HG02642 (cell line): ENCODE results near the gene ITGAX.

Experiments
- ATAC-seq: cut with Tn5 transposase; IDR thresholded peaks from one replicate; pipeline ENCODE4 v1.9.1; 2021; ENCODE audit warnings: mild to moderate bottlenecking; ENCODE audit not compliant: unreplicated experiment, poor library complexity

The ITGAX gene

GRCh38 chr16:31371619-31372484 lies 16.9 kb downstream of the ITGAX start:
- ATAC-seq, result no peak

DNA sequence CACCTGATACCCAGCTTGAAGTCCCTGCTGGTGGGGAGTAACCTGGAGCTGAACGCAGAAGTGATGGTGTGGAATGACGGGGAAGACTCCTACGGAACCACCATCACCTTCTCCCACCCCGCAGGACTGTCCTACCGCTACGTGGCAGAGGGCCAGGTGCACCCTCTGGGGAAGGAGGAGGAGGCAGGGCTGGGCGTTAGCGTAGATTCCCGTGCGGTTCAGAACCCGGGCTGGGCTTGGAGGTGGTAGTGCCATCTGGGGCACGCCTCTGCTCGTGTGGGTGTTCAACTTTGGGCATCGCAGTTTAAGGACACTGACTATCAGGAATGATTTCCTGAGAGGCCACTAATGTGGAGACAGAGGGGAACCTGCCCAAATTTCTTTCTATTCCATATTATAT lies 18.3 kb downstream of the ITGAX start:
- no peak for ATAC-seq

DNA sequence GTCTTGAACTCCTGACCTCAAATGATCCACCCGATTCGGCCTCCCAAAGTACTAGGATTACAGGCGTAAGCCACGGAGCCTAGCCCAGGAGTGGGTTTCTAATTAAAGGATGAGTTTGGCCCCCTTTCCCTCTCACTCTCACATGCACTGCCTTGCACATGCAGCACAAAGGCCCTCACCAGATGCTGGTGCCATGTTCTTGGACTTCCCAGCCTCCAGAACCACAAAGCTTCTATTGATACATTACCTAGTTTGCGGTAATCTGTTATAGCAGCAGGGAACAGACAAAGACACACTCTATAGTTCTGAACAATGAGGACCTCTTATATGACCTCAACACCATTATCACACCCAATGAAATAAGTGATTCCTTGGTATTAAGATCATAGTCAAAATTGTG lies 20.3 kb downstream of the ITGAX start:
- ATAC-seq, result no peak

GRCh38 chr16:31376705-31377104 lies 21.7 kb downstream of the ITGAX start:
- ATAC-seq, result no peak

DNA sequence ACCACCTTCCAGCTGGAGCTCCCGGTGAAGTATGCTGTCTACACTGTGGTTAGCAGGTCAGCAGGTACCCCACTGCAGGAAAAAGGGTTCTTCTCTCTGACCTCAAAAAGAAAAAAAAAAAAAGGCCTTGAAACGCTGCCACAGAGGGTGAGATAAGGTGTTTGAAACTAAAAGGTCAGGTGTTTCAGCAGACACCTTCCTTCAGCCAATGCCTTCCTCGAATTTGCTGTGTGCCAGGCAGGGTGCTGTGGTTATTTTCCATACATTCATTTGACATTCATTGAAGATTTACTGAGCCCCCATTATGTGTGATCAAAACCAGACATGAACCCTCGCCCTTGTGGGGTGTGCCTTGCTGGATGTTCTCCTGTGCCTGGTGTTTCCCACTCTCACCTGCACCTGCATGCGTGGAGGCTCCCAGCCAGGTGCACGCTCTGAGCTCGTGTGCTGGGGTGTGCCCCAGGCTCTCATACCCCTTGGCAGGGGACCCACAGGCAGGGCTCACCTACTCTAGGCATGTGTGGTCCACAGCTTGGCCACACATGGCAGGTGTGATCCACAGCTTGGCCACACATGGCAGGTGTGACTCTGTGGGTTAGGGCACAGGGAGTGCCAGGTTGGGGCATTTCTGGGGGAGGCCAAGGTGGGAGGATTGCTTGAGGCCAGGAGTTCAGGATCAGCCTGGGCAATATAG lies 22.4 kb downstream of the ITGAX start:
- ATAC-seq, result no peak

GRCh38 chr16:31380201-31380600 lies 25.2 kb downstream of the ITGAX start:
- ATAC-seq, result no peak

GRCh38 chr16:31382485-31383161 lies 27.6 kb downstream of the ITGAX start:
- ATAC-seq, result no peak

GRCh38 chr16:31385680-31386079 lies 30.7 kb downstream of the ITGAX start:
- no peak for ATAC-seq

- no peak for ATAC-seq
These were observed 31.4 kb downstream of the ITGAX start for GRCh38 chr16:31386157-31386984.

DNA sequence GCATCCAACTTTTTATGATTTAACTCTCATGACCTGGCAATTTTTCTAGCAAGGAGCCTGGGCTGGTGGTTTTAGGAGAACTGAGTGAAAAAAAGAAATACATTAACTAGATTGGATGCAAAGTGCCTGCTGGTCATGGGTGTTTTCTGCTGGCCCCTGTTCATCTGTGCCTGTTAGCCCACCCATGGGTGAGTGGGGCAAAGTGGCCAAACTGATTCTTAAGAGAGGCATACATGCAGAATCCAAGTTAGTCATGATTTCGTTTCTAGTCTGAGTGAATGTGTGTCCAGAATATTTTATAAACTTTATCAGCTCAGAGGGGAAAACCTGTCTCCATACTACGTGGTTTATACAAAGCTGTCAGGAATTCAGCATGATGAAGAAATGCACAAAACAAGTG lies 33.6 kb downstream of the ITGAX start:
- ATAC-seq, result no peak

DNA sequence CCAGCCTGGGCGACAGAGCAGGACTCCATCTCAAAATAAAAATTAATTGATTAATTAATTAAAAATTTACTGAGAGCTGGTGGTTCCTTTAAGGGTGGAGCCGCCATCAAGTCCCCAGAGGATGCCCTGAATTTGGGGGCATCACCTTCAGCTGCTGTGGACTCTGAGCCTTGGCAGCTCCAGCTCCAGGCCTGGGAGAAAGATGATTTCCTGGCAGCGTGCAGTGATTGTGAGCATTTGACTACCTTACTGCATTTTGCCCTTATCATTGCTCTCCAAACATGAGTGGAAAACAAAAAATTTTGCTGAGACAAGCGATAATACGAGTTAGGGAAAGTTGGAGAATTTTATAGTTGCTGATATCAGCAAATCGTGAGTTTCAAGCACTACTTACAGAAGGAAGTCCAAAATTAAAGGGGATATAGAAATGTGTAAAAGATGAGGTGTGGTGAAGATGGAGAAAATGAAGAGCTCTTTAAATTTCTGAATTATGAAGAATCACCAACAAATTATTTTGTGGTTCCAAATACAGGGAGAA lies 35.6 kb downstream of the ITGAX start:
- no peak for ATAC-seq

DNA sequence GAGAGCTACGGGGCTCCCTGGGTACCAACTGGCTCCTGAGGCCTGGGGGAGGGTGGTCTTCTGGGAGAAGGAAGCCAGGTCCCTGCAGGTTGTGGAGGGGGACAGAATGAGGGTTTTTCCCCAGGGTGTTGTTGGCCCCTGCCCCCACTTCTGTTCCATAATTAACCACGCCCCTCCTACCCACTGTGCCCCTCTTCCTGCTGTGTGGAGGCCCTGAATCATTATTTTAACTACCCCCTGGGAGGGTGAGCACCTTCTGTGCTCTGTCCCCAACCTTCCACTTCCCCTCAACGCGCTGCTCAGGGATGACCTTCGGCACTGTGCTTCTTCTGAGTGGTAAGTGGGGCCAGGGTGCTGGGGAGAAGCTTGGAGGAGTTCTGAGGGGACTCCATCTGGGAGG lies 38.1 kb downstream of the ITGAX start, which contains the start of gene ITGAD:
TSS of gene ITGAD (plus strand) at position 280 of the 400 bp plus-strand sequence. CDS start at position 306, 26 bp downstream.
- ATAC-seq, result no peak

DNA sequence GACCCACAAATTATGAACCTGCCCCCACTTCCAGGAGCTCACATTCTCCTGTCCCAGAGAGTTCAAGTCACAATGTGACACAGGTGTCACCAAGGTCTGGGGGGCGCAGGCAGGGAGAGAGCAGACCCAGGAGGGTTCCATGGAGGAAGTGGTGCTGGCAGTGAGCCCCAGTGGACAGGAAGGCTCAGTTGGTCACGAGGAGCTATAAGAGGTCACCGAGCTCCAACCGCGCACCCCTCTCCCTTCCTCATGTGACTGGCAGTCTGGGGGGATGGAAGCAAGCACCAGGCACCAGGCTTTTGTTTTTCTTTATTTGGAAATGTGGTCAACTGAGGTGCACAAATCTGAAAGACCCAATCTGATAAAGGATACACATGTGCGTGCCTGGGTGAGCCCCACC lies 40.7 kb downstream of the ITGAX start:
- ATAC-seq, result no peak

DNA sequence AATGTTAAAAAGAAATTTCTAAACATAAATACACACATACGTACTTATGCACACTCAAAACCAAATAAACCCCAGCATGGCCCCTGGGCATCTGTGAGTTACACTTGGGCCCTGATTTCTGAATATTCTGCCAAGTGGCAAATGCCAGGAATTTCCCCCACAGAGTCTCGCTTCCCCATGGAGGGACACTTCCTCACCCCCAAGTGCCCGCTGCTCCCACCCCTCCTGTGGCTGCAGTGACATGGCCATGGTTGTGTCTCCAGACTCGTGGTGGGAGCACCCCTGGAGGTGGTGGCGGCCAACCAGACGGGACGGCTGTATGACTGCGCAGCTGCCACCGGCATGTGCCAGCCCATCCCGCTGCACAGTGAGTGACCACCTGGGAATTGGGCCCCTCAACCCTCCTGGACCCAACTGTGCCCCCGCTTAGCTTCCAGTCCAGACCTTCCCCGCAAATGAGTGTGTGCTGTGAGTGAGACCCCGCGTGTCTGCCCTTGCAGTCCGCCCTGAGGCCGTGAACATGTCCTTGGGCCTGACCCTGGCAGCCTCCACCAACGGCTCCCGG lies 42.2 kb downstream of the ITGAX start:
- no peak for ATAC-seq

GRCh38 chr16:31397701-31398100 lies 42.7 kb downstream of the ITGAX start:
- ATAC-seq, result no peak

DNA sequence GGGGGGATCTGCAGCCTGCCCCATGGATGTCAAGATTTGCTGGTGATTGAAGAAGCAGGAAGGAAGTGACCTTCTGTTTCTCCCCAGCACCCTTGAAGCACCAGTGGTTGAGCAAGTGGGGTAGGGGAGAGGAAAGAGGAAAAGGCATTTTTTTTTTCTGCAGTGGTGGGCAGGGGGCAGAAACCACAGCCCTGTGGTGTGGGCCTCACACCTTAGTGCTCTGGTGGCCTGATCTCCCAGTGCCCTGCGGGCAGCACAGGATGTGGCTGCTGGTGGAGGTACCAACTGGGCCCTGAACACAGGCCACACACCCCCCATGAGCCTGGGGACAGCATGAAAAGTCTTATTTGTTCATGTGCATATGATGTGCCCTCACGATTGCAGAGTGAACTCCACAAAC lies 45.2 kb downstream of the ITGAX start:
- no peak for ATAC-seq

GRCh38 chr16:31401436-31401835 lies 46.5 kb downstream of the ITGAX start:
- no peak for ATAC-seq

DNA sequence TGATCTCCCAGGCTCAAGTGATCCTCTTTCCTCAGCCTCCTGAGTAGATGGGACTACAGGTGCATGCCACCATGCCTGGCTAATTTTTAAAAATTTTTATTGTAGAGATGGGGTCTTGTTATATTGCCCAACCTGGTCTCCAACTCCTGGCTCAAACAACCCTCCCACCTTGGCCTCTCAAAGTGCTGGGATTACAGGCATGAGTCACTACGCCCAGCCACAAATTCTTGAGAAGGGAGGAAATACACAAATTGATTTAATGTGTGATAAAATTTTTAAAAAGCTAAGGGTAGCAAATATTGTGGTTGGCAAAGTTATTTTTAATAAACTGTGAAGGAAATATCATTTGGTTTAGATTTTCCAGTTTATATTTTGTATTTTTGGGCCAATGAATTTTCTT lies 47.7 kb downstream of the ITGAX start:
- ATAC-seq, result no peak

GRCh38 chr16:31403590-31404352 lies 48.8 kb downstream of the ITGAX start:
- ATAC-seq, result no peak
